GM18519 (cell line): Measurements from ENCODE around the gene UBE2L3.
"Not testable (repeated sequence)": the region's sequence is repeated elsewhere in the genome, so short reads cannot be mapped to it uniquely, and the experiment has no call there.

Experiments used
- ATAC-seq: cut with Tn5 transposase; IDR thresholded peaks from one replicate; pipeline ENCODE4 v1.9.1; 2021; ENCODE audit warnings: mild to moderate bottlenecking, moderate library complexity; ENCODE audit not compliant: unreplicated experiment, low FRiP score

The UBE2L3 gene

GRCh38 chr22:21598302-21598701 is 30.8 kb downstream of the UBE2L3 start:
- ATAC-seq: no peak

GRCh38 chr22:21599053-21599893 is 31.8 kb downstream of the UBE2L3 start:
- no peak for ATAC-seq

- ATAC-seq: no peak
These were observed 35.1 kb downstream of the UBE2L3 start for GRCh38 chr22:21602579-21602978.

GRCh38 chr22:21603973-21604372 is 36.5 kb downstream of the UBE2L3 start:
- ATAC-seq: no peak

GRCh38 chr22:21605887-21606564 is 38.5 kb downstream of the UBE2L3 start:
- ATAC-seq: no peak

GRCh38 chr22:21606775-21607174 is 39.3 kb downstream of the UBE2L3 start:
- no peak for ATAC-seq

GRCh38 chr22:21609556-21610157 is 42.1 kb downstream of the UBE2L3 start:
- not testable (repeated sequence) for ATAC-seq

- ATAC-seq: no peak
These were observed 43.9 kb downstream of the UBE2L3 start for GRCh38 chr22:21611210-21611977.

- no peak for ATAC-seq
These were observed 45.3 kb downstream of the UBE2L3 start for GRCh38 chr22:21612858-21613257.

GRCh38 chr22:21613553-21614233 is 46.2 kb downstream of the UBE2L3 start:
- no peak for ATAC-seq

- ATAC-seq: no peak
These were observed 48.2 kb downstream of the UBE2L3 start for GRCh38 chr22:21615731-21616130.

GRCh38 chr22:21617337-21617736 is 49.8 kb downstream of the UBE2L3 start:
- ATAC-seq: not testable (repeated sequence)

GRCh38 chr22:21621025-21621424 is 53.5 kb downstream of the UBE2L3 start:
- no peak for ATAC-seq

- no peak for ATAC-seq
These were observed 54.8 kb downstream of the UBE2L3 start for GRCh38 chr22:21622011-21622918.

GRCh38 chr22:21622919-21623647 is 55.6 kb downstream of the UBE2L3 start:
- no peak for ATAC-seq

GRCh38 chr22:21623648-21623970 is 56.1 kb downstream of the UBE2L3 start:
- ATAC-seq: no peak

GRCh38 chr22:21624120-21624879 is 56.8 kb downstream of the UBE2L3 start:
- ATAC-seq: no peak
